GM19455 (cell line): ENCODE results near the gene STAG1.
"Not testable (repeated sequence)": the region's sequence is repeated elsewhere in the genome, so short reads cannot be mapped to it uniquely, and the experiment has no call there.

Experiments
- ATAC-seq: cut with Tn5 transposase; IDR thresholded peaks from one replicate; pipeline ENCODE4 v1.9.1; 2021; ENCODE audit not compliant: unreplicated experiment

The STAG1 gene

DNA sequence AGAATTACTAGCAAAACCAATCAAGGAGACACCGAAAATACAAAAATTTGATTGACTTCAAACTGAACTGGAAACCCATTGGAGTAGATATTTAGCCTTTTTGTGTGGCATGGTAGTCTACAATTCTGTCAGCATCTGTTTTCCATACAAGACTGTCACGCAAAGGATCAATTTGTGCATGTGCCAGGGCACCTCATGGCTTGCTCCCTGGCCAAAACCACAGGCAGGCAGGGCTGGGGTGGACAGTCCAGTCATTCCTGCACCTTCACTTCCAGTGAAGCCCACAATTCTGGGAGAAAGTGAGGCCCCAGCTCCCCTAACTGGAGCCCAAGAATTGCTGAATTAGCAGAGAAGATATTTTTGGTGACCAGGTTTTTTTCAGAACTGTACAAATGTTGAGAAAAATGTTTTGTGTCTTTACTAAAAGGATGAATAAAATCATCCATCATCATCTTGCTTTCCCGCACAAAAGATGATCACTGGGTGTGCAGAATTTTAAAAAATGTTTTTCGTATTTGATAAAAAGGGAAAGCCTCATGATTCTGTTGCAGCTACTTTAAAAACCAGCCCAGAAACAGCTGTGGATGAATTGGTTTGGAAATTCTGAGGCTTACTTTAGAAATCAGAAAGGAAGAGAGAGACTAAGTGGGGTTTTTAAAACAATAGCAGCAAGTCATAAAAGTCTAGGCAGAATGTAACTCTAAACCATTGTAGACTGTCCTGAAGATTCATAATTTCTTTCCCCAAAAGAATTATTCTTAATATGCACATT is 415.7 kb downstream of the STAG1 start:
- ATAC-seq = no peak

DNA sequence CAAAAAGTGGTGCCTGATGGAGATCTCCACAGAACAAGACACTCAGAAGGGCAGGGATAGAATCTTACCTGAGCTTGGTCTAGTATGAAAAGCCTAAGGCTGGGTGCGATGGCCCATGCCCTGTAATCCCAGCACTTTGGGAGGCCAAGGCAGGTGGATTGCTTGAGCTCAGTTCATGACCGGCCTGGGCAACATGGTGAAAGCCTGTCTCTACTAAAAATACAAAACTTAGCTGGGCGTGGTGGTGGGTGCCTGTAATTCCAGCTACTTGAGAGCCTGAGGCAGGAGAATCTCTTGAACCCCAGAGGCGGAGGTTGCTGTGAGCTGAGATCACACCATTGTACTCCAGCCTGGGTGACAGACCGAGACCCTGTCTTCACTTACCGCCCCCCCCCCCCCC is 417.5 kb downstream of the STAG1 start:
- not testable (repeated sequence) for ATAC-seq

GRCh38 chr3:136334209-136334608 is 418.0 kb downstream of the STAG1 start:
- no peak for ATAC-seq

- no peak for ATAC-seq
Observed at GRCh38 chr3:136332776-136333175, 419.4 kb downstream of the STAG1 start.

GRCh38 chr3:136332302-136332701 is 419.9 kb downstream of the STAG1 start:
- no peak for ATAC-seq

DNA sequence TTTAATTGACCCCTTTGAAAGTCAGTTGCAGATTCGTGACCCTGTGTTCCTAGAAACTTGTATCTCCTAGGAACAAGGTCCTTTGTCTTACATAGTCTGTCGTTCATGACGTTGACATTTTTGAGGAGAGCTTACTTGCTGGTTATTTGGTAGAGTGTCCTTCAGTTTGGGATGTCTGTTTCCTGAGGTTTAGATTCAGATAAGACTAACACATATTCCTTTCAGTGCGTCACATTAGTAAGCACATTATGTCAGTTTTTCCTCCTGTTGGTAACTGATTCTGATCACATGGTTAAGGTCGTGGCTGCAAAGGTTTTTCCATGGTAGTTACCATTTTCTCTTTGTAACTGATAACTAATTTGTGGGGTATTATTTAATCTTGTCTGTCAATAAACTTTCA is 421.3 kb downstream of the STAG1 start:
- no peak for ATAC-seq

DNA sequence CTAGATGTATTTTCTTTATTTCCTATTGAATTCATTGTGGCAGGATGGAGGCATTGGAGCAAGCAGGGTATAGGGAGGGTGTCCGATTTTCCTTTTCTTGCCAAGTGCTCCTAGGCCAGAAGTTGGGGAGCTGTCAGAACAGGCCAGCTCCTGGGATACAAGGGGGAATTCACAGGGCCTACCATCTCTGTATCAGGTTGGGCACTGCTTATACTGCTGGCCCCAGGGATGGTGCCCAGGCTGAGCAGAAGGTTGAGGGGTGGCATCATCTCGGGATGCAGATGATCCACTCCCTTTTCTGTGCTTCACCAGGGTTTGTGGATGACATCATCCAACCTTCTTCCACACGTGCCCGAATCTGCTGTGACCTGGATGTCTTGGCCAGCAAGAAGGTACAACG is 422.6 kb downstream of the STAG1 start:
- ATAC-seq = no peak

GRCh38 chr3:136327671-136328070 is 424.5 kb downstream of the STAG1 start:
- no peak for ATAC-seq

GRCh38 chr3:136326316-136326715 is 425.9 kb downstream of the STAG1 start:
- no peak for ATAC-seq

DNA sequence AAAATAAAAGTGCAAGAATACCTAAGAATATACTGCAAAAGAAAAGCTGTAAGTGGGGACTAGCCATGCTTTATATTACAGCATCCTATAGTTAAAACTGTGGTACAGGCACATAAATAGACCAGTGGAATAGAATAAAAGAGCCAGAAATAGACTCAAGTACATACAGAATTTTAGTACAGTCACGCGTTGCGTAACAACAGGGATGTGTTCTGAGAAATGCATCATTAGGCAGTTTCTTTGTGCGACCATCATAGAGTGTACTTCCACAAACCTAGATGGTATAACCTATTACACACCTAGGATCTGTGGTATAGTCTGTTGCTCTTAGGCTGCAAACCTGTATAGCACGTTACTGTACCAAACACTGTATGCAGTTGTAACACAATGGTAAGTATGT is 440.2 kb downstream of the STAG1 start:
- no peak for ATAC-seq

DNA sequence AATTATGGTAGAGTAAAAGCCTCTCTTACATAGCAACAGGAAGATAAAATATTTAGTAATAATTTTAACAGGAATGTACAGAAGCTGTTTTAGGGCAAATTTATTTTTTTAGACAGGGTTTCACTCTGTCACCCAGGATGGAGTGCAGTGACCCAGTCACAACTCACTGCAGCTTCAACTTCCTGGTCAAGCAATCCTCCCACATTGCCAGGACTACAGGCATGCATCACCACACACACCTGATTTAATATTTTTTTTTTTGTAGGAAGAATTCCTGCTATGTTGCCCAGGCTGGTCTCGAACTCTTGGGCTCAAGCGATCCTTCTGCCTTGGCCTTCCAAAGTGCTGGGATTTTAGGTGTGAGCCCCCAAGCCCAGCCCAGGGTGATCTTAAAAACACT is 440.9 kb downstream of the STAG1 start:
- no peak for ATAC-seq

DNA sequence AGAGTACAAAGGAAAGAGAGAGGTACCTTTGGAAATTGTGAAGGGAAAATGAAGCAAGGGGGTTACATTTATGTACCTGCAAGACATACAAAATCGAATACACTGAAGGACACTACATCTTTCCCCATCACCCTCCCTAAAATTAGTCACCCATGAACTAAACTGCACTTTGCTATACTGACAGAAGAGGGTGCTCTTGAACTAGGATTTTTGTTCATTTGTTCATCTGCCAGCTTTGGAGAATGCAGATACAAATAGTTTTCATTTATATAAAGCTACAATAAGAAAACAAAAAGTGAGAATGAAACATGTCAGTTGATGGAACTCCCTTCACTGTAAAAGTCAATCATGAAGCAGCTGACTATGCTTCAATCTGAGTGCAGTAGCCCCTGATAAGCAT is 446.3 kb downstream of the STAG1 start:
- no peak for ATAC-seq

- ATAC-seq = no peak
Observed at GRCh38 chr3:136300444-136300843, 451.7 kb downstream of the STAG1 start.

DNA sequence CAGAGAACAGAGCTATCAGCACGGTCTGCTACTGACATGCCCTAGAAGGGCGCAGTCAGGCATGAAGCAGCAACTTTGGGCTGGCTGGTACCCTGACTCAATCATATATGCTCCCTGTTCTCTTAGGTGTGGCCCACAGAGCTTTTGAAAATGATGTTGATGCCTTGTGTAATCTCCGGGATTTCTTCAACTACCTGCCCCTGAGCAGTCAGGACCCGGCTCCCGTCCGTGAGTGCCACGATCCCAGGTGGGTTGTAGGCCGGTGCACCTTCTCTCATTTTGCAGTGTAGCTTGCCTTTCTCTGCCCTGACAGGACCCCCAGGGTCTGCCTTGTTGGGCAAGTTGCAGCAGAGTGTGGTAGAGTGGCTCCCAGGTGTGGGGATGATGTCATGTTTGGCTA is 454.4 kb downstream of the STAG1 start:
- ATAC-seq = no peak

DNA sequence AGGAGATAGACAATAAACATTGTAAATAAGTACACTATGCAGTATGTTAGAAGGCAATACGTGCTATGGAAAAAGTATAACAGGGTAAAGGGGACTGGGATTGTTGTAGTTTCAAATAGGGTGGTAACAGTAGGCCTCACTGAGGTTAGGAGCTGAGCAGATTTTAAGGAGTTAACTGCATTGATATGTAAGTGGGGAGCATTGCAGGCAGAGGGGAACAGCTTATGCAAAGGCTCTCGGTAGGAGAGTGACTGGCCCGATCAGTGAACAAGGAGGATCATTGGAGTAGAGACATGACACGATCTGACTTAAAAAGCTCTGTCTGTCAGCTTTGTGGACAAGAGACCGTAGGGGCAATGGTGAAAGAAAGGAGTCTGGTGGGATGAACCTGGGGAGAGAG is 455.2 kb downstream of the STAG1 start:
- no peak for ATAC-seq

GRCh38 chr3:136294176-136294575 is 458.0 kb downstream of the STAG1 start:
- ATAC-seq = no peak

DNA sequence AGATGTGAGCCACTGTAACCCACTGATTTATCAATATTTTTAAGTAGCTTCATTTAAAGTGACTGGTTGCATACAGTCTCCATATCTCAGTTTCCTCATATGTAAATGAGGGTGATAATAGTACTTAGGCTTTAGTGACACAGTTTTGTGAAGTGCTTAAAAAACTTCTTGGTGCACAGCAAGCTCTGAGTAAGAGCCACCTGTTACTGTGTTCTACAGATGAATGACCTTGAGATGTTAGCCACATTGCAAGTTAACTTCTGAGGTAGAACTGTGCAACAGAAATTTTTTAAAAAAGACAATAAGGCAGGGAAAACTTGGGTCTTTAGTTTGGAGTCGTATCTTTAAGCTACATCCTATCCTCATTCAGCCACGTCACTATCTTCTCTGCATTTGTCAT is 458.9 kb downstream of the STAG1 start:
- no peak for ATAC-seq

- ATAC-seq = no peak
Observed at GRCh38 chr3:136292500-136292899, 459.7 kb downstream of the STAG1 start.

DNA sequence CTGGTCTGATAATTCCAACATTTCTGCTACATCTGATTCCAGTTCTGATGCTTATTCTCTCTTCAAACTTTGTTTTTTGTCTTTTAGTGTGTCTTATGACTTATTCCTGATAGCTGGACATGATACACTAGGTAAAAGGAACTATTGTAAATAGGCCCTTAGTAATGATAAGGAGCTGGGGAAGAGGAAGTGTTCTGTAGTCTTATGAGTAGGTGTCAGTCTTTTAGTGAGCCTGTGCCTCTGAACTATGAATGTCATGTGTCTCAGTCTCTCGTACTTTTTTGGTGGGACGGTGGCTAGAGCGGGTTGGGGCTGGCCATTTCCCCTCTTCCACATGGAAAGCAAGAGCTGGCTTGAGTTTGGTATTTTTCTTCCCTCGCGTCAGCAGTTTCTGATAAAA is 460.9 kb downstream of the STAG1 start:
- ATAC-seq = no peak
